ENCODE results near the gene ITPR1. TPM values are rescaled to one million over a fixed set of nuclear protein-coding genes. Genes with fewer than 3 reads are reported as not detected.

The ITPR1 gene
- total RNA-seq, 4 donors from 2014 or later, result 14.7 to 45.1 (median 21.0) TPM

DNA sequence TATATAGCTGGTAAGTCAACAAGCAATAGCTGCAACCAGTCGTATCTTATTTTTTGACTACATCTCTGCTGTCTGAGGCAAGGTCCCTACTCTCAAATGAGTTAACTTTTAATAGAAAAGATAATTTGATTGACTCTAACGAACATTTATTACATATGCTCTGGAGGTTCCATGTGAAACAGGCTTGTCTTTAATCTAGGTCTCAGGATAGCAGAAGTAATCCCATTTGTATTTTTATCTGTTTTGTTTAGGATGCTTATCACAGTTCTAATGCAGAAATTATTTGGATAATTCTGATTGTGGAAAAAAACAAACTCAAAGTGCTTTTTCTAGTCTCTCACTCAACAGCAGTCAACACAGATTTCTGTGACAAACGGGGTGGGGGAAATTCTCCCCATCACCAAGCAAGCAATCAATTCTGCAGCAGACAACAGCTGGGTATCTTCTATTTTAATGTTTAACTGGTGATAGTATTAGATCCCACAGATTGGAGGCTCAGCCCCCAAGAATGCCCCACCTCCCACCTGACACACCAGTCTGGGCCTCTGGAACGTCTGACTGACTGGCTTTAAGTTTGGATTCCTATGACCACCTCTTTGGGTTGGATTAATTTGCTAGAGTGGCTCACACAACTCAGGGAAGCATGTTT lies 58.8 kb downstream of the ITPR1 start:
- Histone ChIP-seq H3K36me3 (no peaks in the 10 kb centered on the region), H3K27me3 (no peaks in the 10 kb centered on the region), H3K27ac (no peak overlapping the region), H3K4me3 (no peak overlapping the region), H3K4me1 (no peaks in the 10 kb centered on the region), H3K9me3 (no peaks in the 10 kb centered on the region)
- DNase-seq (ENCODE audit: low spot score in 2 of 2), result no peak
- TF ChIP-seq POLR2AphosphoS5 (IDR thresholded peaks at IDR 0.05), result no peak
- TF ChIP-seq EP300 (IDR thresholded peaks at IDR 0.05), result no peak
- TF ChIP-seq POLR2A (IDR thresholded peaks at IDR 0.05), result no peak
- TF ChIP-seq, protein P1, sequence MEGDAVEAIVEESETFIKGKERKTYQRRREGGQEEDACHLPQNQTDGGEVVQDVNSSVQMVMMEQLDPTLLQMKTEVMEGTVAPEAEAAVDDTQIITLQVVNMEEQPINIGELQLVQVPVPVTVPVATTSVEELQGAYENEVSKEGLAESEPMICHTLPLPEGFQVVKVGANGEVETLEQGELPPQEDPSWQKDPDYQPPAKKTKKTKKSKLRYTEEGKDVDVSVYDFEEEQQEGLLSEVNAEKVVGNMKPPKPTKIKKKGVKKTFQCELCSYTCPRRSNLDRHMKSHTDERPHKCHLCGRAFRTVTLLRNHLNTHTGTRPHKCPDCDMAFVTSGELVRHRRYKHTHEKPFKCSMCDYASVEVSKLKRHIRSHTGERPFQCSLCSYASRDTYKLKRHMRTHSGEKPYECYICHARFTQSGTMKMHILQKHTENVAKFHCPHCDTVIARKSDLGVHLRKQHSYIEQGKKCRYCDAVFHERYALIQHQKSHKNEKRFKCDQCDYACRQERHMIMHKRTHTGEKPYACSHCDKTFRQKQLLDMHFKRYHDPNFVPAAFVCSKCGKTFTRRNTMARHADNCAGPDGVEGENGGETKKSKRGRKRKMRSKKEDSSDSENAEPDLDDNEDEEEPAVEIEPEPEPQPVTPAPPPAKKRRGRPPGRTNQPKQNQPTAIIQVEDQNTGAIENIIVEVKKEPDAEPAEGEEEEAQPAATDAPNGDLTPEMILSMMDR (IDR thresholded peaks at IDR 0.05), result no peak
- WGBS, result 74% methylated on average over 4 of the region's 4 CpGs

- 67% methylated on average over 4 of the region's 4 CpGs for WGBS
- Histone ChIP-seq H3K36me3 (no peaks in the 10 kb centered on the region), H3K27ac (no peak overlapping the region), H3K4me1 (no peaks in the 10 kb centered on the region), H3K27me3 (no peaks in the 10 kb centered on the region), H3K9me3 (no peaks in the 10 kb centered on the region), H3K4me3 (no peak overlapping the region)
- TF ChIP-seq, protein P1 (IDR thresholded peaks at IDR 0.05), result no peak
- no peak for TF ChIP-seq POLR2A (IDR thresholded peaks at IDR 0.05)
- no peak for TF ChIP-seq POLR2AphosphoS5 (IDR thresholded peaks at IDR 0.05)
- DNase-seq (ENCODE audit: low spot score in 2 of 2), result no peak
These were observed 59.7 kb downstream of the ITPR1 start for GRCh38 chr3:4552811-4553210.

DNA sequence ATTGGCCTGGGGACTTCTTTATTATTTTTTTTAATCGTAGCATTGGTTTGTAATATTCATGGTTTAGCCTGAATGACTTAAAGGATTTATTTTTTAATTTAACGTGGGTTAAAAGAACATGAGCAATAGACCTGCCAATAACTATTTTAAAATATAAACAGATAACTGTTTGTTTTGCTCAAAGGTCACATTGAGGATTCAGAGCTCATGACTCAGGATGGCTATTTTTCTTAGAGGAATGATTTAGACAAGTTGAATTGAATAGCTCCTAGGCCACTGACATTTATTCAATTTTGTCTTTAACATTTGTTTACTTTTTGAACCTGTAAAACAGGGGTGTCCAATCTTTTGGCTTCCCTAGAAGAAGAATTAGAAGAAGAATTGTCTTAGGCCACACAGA lies 68.5 kb downstream of the ITPR1 start:
- Histone ChIP-seq H3K27ac (no peak overlapping the region), H3K4me1 (no peaks in the 10 kb centered on the region), H3K36me3 (no peaks in the 10 kb centered on the region), H3K4me3 (no peak overlapping the region), H3K9me3 (no peaks in the 10 kb centered on the region), H3K27me3 (no peaks in the 10 kb centered on the region)
- 85% methylated on average over 2 of the region's 2 CpGs for WGBS
- no peak for DNase-seq (ENCODE audit: low spot score in 2 of 2)
- no peak for TF ChIP-seq POLR2A (IDR thresholded peaks at IDR 0.05)

DNA sequence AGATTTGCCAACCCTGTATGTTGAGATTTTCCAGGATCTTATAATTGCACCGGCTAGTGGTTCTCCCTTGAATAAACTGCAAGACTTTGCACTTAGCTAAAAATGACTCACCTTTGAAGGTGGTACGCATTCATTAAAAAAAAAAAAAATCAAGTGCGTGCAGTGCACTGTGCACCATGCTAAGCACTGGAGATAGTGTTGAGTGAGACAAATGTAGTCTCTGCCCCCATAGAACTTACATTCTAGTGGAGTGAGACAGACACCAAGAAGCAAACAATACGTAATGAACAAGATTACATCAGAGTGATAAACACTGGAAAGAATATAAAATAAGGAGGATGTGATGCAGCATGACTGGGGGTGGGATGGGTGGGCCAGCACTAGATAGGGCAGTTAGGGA lies 69.4 kb downstream of the ITPR1 start:
- H3K4me1 ChIP-seq, result no peaks in the 10 kb centered on the region
- H3K27me3 ChIP-seq, result no peaks in the 10 kb centered on the region
- DNase-seq (ENCODE audit: low spot score in 2 of 2), result no peak
- H3K36me3 ChIP-seq, result no peaks in the 10 kb centered on the region
- H3K9me3 ChIP-seq, result no peaks in the 10 kb centered on the region
- H3K27ac ChIP-seq, result no peak overlapping the region
- 94% methylated on average over 4 of the region's 4 CpGs for WGBS
- TF ChIP-seq, protein P1 (IDR thresholded peaks at IDR 0.05), result no peak
- TF ChIP-seq POLR2AphosphoS5 (IDR thresholded peaks at IDR 0.05) (no peak), EP300 (IDR thresholded peaks at IDR 0.05) (no peak), POLR2A (IDR thresholded peaks at IDR 0.05) (no peak)
- no peak overlapping the region for H3K4me3 ChIP-seq

GRCh38 chr3:4564270-4564669 lies 71.1 kb downstream of the ITPR1 start:
- no peak for DNase-seq (ENCODE audit: low spot score in 2 of 2)
- no peaks in the 10 kb centered on the region for H3K27me3 ChIP-seq
- H3K9me3 ChIP-seq, result no peaks in the 10 kb centered on the region
- no peaks in the 10 kb centered on the region for H3K4me1 ChIP-seq
- no peak for TF ChIP-seq POLR2AphosphoS5 (IDR thresholded peaks at IDR 0.05)
- TF ChIP-seq, protein P1 (IDR thresholded peaks at IDR 0.05), result no peak
- no peak for TF ChIP-seq POLR2A (IDR thresholded peaks at IDR 0.05)
- TF ChIP-seq EP300 (IDR thresholded peaks at IDR 0.05), result no peak
- no peak overlapping the region for H3K27ac ChIP-seq
- WGBS, result 90% methylated on average over 7 of the region's 7 CpGs
- no peak overlapping the region for H3K4me3 ChIP-seq
- no peaks in the 10 kb centered on the region for H3K36me3 ChIP-seq
